GM12878 (cell line): Measurements from ENCODE around the gene TLX2. TPM values are rescaled to one million over a fixed set of nuclear protein-coding genes. Genes with fewer than 3 reads are reported as not detected.

Source experiments
- ATF2 ChIP-seq: IDR thresholded peaks from 2 replicates; pipeline ENCODE4 v1.6.1; 2012; ENCODE audit warnings: low read length, inconsistent platforms
- BCL11A ChIP-seq: IDR thresholded peaks from 2 replicates; pipeline ENCODE4 v1.6.1; 2011; ENCODE audit warnings: low read depth, low read length
- BCL3 ChIP-seq: IDR thresholded peaks from 2 replicates; pipeline ENCODE4 v1.6.1; 2011; ENCODE audit warnings: borderline replicate concordance, low read depth, mild to moderate bottlenecking, moderate library complexity, low read length; ENCODE audit not compliant: insufficient read depth, poor library complexity, severe bottlenecking
- CREM ChIP-seq: IDR thresholded peaks from 2 replicates; pipeline ENCODE4 v1.6.1; 2014; ENCODE audit warnings: antibody characterized with exemption, low read depth
- E2F4 ChIP-seq: IDR thresholded peaks from 2 replicates; pipeline ENCODE4 v1.6.1; 2012; ENCODE audit warnings: low read depth, low read length, improper control_type of control experiment
- ESRRA ChIP-seq: IDR thresholded peaks from 2 replicates; pipeline ENCODE4 v1.6.1; 2012; ENCODE audit warnings: mild to moderate bottlenecking, low read length, improper control_type of control experiment
- GABPA ChIP-seq: IDR thresholded peaks from 2 replicates; pipeline ENCODE4 v1.6.1; 2014; ENCODE audit warnings: antibody characterized with exemption, low read depth, mild to moderate bottlenecking, inconsistent platforms
- HSF1 ChIP-seq: fragments of 150-350 bp; IDR thresholded peaks from 2 replicates; pipeline ENCODE4 v1.6.1; 2014; ENCODE audit warnings: mild to moderate bottlenecking, low read depth, low read length
- IKZF1 ChIP-seq: fragments of 450-650 bp; conservative IDR thresholded peaks from 2 replicates; pipeline ENCODE4 v1.6.1; 2017; ENCODE audit warnings: antibody characterized with exemption, mild to moderate bottlenecking
- LARP7 ChIP-seq: fragments of 450-650 bp; IDR thresholded peaks from 2 replicates; pipeline ENCODE4 v1.6.1; 2017; ENCODE audit warnings: mild to moderate bottlenecking
- MTA3 ChIP-seq: IDR thresholded peaks from 2 replicates; pipeline ENCODE4 v1.6.1; 2012; ENCODE audit warnings: low read length, inconsistent platforms, borderline replicate concordance
- NR2C2 ChIP-seq: IDR thresholded peaks from 2 replicates; pipeline ENCODE4 v1.6.1; 2011; ENCODE audit warnings: borderline replicate concordance, low read depth; ENCODE audit not compliant: control insufficient read depth, insufficient read length
- PML ChIP-seq: IDR thresholded peaks from 2 replicates; pipeline ENCODE4 v1.6.1; 2012; ENCODE audit warnings: low read length, inconsistent platforms
- POU2F2 ChIP-seq: IDR thresholded peaks from 3 replicates; pipeline ENCODE4 v1.6.1; 2011; ENCODE audit warnings: low read depth, mild to moderate bottlenecking, low read length, borderline replicate concordance
- RUNX3 ChIP-seq: IDR thresholded peaks from 2 replicates; pipeline ENCODE4 v1.6.1; 2012; ENCODE audit warnings: low read length, inconsistent platforms
- SREBF2 ChIP-seq: IDR thresholded peaks from 2 replicates; pipeline ENCODE4 v1.6.1; 2012; ENCODE audit warnings: mild to moderate bottlenecking, low read length
- TCF7 ChIP-seq: IDR thresholded peaks from 2 replicates; pipeline ENCODE4 v1.6.1; 2014; ENCODE audit warnings: antibody characterized with exemption, borderline replicate concordance
- YBX1 ChIP-seq: fragments of 450-650 bp; IDR thresholded peaks from 2 replicates; pipeline ENCODE4 v1.6.1; 2016; ENCODE audit warnings: antibody characterized with exemption
- ZBTB40 ChIP-seq: fragments of 450-650 bp; IDR thresholded peaks from 2 replicates; pipeline ENCODE4 v1.6.1; 2016; ENCODE audit warnings: mild to moderate bottlenecking, moderate library complexity, borderline replicate concordance
- ZNF207 ChIP-seq: fragments of 450-650 bp; IDR thresholded peaks from 2 replicates; pipeline ENCODE4 v1.6.1; 2014; ENCODE audit warnings: antibody characterized with exemption, mild to moderate bottlenecking, borderline replicate concordance
- ZNF24 ChIP-seq: fragments of 450-650 bp; IDR thresholded peaks from 2 replicates; pipeline ENCODE4 v1.6.1; 2017; ENCODE audit warnings: antibody characterized with exemption, mild to moderate bottlenecking
- ZNF274 ChIP-seq: IDR thresholded peaks from one replicate; pipeline ENCODE4 v1.8.0; 2011; ENCODE audit not compliant: insufficient read length, insufficient read depth
- polyA plus RNA-seq, 11 experiments: library from polyadenylated mRNA; depleted of rRNA in 4 of 11; unstranded in 6 of 11; stranded (reverse) in 5 of 11; fragments of >200 nt; fragmentation: Nextera tagmentation in 4 of 11; fragmentation: Illumina TruSeq in 1 of 11; extraction: Ambion mirVana in 4 of 11; extraction: Trizol in 1 of 11; gene quantifications; 1 replicate in 1 of 11; 2 replicates in 10 of 11; pipeline versions ENCODE4 v1.2.1 to v1.2.3, GENCODE V29; 2011 to 2016; ENCODE audit warnings: inconsistent platforms in 2 of 11, missing spikeins in 2 of 11, low read depth in 1 of 11
- total RNA-seq, 4 experiments: library from RNA; depleted of rRNA in 3 of 4; stranded (reverse); fragments of >200 nt in 3 of 4; fragmentation: Illumina TruSeq in 1 of 4; extraction: Trizol in 1 of 4; gene quantifications; 2 replicates each; pipeline versions ENCODE4 v1.2.1 to v1.2.3, GENCODE V29; 2013 to 2021

Gene TLX2
- total and polyA plus RNA-seq, 10 of the 15 experiments (the other 5 are each of a cell fraction or from before 2014, with no cell fraction given), result 0.06 to 5.5 (median 3.6) TPM; not detected in 1

- TF ChIP-seq ATF2 (no peak), LARP7 (peak; percentile 90), CREM (peak; percentile 99), ESRRA (no peak; the same call in 1 of the 2 replicates), BCL3 (no peak), GABPA (no peak), IKZF1 (peak; percentile 74), PML (no peak), ZNF207 (0 out of 2 replicates have a peak, but pooled peaks have one; percentile 42), ZNF24 (no peak), YBX1 (no peak), MTA3 (no peak), NR2C2 (no peak), BCL11A (no peak), E2F4 (no peak), ZNF274 (no peak), POU2F2 (no peak), TCF7 (no peak), ZBTB40 (no peak; the same call in 1 of the 2 replicates), SREBF2 (no peak), HSF1 (no peak), RUNX3 (no peak)
These were observed 39.9 kb downstream of the TLX2 start, which contains the start of the genes DOK1 and LOXL3 (continued) for GRCh38 chr2:74553892-74554819.
